HG02610 (cell line): ENCODE results near the gene ABLIM1.
"Not testable (repeated sequence)": the region's sequence is repeated elsewhere in the genome, so short reads cannot be mapped to it uniquely, and the experiment has no call there.

ENCODE experiments used
- ATAC-seq: cut with Tn5 transposase; IDR thresholded peaks from one replicate; pipeline ENCODE4 v1.9.1; 2021; ENCODE audit warnings: mild to moderate bottlenecking, moderate library complexity; ENCODE audit not compliant: unreplicated experiment

ABLIM1 gene

DNA sequence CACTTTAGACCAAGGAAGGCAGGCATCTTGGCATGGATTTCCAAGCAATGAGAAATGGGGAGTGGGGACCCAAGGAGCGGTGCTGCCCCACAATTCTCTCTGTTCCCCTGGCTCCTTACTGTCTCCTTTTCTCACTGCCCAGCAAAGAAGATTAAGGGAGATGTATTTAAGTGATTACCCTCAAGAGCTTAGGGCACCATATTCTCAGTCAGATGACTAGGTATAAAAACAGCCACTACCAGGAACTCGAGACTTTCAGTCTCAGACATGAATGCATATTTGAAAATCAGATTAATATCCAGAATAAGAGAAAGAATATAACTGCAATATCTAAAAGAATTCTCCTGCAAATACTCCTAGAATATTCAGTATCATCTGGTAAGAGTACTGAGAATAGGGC, at the start of gene ABLIM1:
TSS of gene ABLIM1 (minus strand) at position 101 of the 400 bp plus-strand sequence. CDS start at position 26, 75 bp downstream.
- ATAC-seq = no peak

DNA sequence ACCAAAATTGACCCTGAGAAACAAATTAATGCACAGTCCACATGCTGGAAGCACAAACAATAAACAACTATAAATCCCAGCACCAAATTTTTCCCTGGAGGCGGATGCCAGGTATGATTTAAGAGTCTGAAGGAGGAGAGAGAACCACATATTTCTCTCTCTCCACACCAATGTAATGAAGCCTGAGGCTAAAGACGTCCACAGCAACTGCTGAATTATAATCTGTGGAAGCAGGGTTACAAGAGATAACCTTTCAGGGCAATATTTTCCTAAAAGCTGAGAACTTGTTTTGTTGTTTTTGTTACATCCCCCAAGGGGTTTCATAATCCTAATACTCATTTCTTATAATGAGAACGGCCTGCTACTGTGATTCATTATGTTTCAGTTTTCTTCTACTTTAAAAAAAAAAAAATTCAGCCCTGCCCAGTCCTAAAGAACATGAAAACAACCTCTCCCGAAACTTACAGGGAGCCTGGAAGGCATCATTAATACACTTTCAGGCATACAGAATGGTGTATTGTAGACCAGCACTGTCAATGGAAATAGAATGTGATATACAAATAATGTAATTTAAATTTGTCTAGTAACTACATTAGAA, 48.5 kb upstream of the ABLIM1 start:
- ATAC-seq = no peak

DNA sequence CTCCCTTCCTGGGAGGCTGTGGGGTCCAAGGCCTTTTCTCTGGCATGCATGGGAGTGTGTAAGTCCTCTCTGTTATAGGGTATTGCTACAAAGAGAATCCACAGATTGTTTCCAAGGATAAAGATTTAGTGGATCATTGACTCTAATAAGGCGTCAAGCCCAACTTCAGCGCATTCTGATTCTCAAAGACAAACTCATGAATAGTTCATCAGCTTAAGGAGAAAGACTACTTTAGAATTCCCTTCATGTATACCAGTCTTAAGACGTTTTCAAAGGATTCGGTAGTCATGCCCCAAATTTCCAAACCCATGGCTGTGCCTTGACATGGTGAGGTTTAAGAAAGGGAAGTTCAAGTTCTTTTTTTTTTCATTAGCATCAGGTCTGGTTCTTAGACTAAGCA, 46.6 kb upstream of the ABLIM1 start:
- no peak for ATAC-seq

DNA sequence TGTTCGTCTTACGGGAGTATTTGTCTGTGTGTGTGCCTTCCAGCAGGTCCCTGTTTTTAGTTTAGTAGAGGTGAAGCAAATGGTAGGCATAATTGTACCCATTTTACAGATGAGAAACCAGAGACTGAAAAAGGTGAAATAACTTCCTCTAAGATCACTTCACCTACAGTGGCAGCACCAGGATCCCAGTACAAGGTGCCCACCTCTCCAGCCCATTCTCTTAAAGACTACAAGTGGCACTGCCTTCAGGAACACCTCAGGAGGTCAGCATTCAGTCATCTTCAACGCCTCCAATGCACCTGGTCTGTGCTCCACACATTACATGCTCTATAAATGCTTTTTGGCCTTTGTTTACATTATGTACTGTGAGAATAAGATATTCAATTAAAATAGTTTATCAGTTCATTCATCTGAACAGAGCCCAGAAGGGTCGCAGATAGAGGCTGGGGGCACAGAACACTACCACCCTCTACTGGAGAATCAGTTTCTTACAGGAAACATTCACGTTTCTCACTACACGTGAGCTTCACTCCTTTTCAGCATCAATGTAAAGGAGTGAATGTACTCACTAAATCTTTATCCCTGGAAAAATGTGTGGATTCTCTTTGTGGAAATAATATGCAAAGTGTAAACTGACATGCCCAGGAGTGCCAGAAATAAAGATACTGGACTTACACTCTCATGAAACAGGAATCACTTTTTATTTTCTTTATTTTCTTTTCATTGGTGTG, 45.5 kb upstream of the ABLIM1 start:
- ATAC-seq = no peak

DNA sequence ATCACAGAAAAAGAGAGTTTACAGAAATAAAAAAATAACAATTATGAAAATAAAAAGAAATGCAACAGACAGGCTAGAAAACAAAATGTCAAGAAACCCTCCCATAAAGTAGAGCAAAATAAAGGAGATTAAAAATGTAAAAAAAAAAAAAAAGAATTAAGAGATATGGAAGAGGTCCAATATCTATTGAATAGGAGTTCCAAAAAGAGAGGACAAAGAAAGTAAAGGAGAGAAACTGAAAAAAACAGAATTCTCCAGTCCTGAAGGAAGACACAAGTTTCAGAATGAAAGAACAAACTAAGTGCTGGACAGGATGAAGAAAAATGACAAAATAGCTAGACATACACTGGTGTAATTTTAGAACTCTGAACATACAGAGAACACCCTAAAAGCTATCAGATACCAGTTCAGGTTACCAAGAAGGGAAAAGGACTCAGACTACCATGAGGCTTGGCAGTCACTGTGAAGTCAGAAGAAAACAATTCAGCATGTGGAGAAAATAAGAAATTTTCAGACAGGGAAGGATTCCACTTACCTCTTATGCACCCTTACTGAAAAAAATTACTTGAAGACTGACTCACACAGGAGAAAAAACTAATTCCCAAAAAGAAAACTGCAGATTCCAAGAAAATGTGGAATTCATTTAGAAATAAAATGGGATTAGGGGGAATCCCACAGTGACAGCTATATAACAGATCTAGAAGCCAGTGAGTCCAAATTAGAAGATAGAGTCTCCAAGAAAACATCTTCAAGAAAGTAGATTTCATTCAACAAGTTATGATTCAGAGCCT, 40.4 kb upstream of the ABLIM1 start:
- ATAC-seq = no peak

DNA sequence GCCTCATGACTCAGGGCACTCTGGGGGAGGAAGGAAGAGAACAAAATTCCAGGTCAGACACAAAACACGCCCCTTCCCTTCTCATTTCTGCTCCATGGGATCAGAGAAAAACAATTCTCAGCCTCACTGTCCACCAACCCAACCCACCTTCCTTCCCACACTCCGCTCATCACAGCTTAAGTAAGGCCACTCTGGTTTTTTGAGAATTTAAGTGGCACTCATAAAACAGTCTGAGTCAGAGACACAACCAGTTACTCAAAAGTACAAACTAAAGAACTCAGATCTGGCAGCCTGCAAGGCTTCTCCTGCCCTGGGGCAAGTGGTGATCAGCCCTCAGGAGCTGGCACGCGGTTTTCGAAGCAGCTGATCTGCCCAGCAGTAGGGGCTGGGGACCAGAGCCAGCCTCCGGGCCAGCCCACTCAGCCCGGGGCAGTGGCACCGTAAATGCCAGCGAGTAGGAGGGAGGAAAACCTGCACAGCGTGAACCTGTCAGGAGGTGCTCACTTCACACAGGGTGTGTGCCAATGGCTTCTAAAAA, 39.1 kb upstream of the ABLIM1 start:
- no peak for ATAC-seq

DNA sequence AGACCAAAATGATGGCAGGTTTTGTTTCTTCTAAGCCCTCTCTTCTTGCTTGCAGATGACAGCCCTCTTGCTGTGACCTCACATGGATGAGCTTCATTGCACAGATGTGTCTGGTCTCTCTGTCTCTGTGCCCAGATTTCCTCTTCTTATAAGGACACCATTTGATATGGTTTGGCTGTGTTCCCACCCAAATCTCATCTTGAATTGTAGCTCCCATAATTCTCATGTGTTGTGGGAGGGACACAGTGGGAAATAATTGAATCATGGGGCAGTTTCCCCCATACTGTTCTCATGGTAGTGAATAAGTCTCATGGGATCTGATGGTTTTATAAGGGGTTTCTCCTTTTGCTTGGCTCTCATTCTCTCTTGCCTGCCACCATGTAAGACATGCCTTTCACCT, 38.2 kb upstream of the ABLIM1 start:
- ATAC-seq = not testable (repeated sequence)

DNA sequence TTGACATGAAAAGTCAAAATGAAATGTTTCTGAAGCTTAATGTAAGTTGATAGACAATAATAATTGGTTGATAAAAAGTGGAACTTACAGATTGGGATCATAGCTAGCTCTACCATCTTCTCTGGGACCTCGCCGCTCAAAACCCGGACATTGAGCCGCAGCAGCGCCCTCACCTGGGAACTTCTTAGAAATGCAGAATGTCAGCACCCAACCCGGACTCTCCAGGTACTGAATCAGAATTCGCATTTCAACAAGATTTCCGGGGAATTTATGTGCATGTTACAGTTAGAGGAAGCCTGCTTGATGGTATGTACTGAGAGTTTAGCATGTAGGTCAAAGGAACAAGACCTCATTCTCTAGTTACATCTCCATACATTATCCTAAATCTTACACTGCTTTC, 36.7 kb upstream of the ABLIM1 start:
- ATAC-seq = no peak

DNA sequence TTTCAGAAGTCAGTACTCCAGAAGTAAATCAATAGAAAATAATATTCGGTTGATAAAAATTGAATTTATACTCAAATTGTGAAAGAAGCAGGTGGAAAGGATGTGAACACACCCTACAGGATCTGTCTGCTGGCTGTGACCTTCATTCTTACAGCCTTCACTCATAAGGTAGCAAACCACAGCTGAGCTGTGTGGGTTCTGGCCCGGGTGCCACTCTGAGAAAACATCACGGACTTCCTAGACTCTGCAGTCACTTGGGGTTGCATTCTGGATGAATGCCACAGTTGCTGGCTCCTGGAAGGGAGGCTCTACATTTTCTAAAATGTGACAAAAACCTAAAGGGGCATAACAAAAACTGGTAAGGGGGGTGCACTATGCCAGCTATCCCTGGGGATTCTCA, 36.0 kb upstream of the ABLIM1 start:
- ATAC-seq = no peak

DNA sequence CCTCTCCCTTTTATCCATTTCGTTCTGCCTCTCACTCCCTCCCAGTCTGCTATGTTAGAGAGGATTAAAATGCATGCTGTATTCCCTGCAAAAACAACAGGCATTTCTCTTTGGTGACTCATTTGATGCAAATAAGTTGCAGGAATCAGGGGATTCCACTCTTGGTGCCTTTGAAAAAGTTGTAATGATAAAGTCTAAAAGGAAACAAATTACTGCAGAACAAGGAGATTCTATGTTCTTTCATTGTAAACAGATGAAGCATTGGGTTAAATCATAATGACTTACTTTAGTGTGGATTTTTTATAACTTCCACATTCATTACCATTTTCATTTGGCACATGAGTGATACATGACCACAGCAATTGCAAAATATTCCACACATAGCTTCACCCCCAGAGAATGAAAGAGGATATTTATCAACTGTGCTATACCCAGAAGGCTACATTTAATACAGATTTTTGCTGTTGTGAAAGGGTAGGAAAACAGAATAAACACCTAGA, 33.4 kb upstream of the ABLIM1 start:
- no peak for ATAC-seq

DNA sequence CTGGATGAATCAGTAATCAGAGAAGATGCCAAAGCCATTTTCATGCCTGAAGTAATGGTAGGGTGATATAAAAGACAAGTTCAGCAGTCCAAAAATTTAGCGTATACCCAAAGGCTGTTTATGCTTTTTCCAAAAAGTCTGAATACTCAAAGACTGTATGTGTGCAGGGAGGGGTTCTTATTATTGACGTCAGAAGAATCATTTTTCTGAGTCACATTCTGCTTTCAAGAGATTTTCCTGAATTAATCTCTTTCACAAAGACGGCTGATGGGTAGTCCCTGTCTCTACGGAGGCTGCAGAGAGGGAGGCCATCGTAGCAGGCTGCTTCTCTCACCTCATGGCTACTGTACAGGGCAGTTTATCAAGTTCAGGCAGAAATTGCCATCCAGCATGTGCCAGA, 30.7 kb upstream of the ABLIM1 start:
- no peak for ATAC-seq

DNA sequence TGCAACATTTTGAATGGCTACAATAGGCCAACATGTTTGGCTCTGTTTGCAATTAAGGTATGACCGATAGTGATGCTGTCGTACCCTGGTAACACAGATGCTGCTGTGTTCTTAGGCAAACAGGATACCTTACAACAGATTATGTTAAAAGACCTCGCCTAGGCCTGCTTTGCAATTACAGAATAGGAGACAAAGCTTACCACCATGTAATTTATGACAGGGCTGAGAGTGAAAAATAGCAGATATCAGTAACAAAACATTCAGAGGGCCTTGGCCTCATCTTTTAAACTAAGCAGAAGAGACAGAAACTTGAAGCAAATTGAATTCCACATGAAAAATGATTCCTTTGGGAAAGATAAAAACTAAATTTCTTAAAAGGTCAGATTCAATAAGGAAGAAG, 29.4 kb upstream of the ABLIM1 start:
- no peak for ATAC-seq

DNA sequence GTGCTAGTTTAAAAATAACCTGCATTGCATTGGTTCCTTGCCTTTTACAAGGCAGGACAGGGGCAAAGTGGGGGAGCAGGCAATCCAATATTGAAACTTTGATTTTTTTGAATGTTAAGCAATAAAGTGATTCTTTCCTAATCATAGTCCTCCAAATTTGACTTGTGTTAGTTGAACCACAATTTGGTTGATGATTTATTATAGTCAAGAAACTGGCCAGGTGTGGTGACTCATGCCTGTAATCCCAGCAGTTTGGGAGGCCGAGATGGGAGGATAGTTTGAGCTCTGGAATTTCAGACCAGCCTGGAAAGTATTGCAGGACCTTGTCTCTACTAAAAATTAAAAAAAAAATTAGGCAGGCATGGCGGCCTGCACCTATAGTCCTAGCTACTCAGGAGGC, 27.9 kb upstream of the ABLIM1 start:
- ATAC-seq = no peak

DNA sequence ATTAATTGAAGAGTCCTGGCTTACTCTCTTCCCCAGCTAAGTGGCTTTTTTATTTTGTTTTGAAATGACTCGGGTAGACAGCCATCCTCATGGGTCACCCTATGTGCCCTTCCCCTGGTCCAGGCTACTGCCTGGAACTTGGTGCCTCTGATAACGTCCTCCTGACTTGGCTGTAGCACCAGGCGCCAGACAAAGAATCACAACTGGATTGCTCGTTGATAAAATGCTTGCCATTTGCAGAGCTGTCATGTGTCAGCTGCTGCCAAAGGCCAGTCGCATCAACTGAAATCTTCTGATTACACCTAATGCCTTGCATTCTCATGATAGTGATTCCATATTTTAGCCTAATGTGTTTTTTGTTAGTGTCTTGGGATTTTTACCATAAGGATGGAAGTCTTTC, 27.4 kb upstream of the ABLIM1 start:
- no peak for ATAC-seq

DNA sequence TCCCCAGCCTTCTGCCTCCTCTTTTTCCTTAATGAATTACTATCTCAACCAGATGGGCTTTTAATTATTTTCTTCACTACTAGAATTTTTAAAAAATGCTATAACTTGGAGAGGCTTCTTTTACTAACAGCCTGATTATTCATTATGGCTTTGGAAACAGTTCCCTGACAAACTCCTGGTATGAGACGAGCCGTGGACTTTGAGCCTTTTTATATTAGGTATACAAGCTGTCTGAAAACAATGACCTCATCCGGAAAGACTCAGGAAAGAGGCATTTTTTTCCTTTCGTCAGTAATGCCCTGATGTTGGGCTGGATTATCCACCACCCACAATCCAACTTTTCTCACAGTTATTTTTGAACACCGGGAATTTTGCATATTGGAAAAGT, 26.7 kb upstream of the ABLIM1 start:
- ATAC-seq = no peak

DNA sequence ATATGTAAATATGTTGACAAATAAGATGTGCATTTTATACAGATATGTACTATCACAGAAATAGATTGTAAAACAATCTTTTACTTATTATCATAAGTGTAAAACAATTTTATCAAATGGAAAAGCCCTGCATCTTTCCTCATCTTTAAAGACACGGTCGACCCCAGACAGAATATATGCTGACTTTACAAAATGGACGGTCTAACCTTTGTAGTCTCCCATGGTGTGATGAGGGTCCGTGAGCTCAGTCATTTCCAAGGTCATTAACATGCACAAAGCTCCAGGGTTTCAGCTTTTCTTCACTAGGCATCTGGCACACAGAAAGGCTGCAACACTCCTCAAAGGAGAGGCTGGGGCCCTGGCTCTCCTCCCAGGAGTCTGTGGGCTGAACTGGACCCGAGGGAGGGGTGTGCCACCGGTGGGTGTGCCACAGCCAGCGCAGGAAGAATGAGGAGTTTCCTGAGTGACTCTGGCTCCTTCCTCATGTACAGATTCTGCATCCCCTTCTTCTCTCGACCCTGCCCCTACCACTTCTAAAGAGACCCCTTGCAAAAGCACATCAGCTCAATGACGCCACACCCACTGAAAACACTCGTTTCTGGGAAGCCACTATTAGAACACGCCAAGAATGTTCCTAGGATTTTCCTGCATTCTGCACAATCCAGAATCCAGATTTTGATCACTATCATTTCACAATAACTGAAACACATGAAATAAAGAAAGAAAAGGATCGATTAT, 26.2 kb upstream of the ABLIM1 start:
- ATAC-seq = no peak

DNA sequence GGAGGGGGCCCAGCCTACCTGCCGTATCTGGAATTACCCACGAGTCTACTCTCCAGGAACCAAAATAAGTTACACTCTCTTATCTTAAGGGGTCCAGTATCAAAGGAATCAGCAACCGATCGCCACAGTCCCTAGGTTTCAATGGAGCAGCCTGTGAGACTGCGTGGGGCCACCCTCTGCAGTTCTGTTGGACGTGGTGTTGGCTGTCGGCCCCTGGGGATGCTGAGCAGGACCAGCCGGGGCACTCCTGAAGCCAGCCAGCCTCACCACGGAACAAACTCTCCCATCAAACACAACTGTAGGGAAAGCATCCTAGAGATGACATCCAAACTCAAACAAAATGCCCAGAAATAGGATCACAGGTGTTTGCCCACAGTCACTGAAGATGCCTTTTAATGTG, 25.5 kb upstream of the ABLIM1 start:
- no peak for ATAC-seq

DNA sequence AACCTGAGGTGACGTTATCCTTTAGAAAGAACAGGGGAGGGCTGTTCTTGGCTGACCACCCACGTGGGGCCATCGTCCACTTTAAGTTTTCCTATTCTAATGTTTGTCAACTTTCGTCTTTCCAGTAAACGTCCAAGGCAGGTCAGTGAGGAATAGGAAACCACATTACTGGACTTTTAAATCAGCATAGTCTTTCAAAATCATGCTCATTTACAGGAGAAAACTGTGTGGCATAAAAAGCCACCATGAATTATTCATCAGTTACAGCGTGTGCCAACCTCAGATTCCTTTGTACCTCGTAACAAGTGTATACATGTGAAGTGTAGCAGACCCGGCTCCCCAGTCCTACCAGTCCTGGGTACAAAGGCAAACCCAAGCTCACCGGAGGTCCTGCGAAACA, 25.1 kb upstream of the ABLIM1 start:
- ATAC-seq = no peak

DNA sequence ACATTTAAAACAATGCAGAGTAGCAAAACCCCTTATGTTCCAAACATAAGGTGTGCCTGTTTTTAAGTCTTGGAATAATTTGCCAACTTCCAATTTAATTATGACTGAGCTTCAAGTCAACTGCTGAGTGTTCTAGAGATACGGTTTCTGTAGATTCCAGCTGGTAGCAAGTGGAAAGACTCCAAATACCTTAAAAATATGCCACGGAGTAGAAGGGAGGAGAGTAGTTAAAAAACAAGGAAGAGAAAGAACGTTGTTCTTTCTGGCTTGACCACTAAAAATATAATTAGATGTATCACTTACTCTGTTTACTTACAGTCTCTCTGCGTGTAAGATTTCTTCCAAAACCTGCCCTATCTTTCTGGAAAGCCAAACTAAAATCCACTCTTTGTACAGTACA, 24.5 kb upstream of the ABLIM1 start:
- ATAC-seq = no peak

DNA sequence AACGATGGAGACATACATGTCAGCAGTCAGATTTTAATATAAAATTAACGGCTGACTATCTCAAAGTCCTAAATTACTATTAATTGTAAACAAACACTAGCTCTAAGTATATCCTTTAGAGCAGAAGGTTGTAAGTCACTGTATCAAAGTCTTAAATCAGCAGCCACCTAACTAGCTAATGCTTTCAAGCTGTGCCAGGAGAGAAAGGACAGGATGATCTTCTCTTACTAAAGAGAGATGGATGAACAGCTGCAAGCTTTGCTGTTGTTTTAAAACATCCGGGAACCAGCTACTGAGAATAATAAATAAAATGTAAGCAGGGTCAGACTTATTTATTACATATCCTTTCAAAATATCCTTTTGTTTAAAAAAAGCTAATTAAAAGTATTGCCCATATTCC, 24.0 kb upstream of the ABLIM1 start:
- ATAC-seq = no peak

DNA sequence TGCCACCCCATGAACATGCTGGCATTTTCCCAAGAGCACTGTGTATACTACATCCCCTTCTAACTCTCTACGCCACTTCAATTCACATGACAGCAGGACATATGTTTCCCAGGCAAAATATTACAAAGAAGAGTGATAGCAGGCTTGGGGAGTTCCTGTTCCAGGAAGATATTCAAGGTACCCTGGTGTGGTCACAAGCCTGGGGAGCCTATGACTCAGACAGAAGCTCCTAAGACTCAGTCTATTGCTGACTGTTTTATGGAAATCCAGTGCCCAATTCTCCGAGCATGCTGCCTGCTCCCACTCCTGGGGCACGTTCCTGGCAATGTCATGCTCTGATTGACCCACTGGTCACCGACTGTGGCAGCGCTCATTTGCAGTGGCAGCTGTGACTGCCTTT, 23.5 kb upstream of the ABLIM1 start:
- ATAC-seq = no peak
